GM10266 (cell line): ENCODE measurements around the gene FAM181A.

Experiments used
- DNase-seq: peaks from one replicate; pipeline ENCODE4 v3.0.0; 2012; ENCODE audit errors: extremely low spot score
- CTCF ChIP-seq: IDR thresholded peaks from 2 replicates; pipeline ENCODE4 v1.5.1; 2012; ENCODE audit warnings: mild to moderate bottlenecking, low read depth; ENCODE audit not compliant: control insufficient read depth, insufficient read depth; ENCODE audit errors: missing control alignments

FAM181A gene

DNA sequence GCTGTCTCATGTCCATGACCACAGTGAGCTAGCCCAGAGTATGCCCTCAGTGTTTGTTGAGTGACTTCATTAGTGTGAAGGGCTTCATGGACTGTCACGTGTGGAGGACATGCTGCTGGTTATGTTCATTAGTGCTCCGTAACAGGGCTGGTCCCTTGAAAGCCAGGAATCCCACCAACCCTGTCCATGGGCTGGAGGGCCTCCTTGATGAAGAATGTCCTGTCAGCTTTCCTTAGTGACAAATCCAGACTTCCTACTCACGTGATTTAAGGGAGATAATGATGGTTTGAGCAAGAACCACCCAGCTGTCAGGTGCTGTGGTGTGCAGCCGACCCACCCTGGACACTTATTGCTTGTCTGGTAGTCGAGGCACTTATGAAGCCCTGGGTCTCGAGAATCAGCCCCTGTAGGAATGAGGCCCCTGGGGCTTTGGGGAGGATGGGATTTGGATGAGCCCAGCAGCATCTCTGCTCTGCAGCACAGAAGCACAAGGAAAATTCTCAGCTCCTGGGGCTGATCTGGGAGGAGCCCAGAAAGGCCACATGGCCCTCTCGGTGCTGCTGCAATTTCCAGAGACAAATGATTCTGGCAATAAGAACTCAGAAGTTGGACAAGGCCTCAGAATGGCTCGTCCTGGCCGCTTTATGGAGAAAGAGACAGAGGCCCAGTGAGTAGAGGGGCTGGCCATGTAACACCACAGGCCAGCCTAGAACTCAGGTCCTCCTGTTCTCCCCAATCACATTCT lies 37.2 kb upstream of the FAM181A start:
- no peak for TF ChIP-seq CTCF

DNA sequence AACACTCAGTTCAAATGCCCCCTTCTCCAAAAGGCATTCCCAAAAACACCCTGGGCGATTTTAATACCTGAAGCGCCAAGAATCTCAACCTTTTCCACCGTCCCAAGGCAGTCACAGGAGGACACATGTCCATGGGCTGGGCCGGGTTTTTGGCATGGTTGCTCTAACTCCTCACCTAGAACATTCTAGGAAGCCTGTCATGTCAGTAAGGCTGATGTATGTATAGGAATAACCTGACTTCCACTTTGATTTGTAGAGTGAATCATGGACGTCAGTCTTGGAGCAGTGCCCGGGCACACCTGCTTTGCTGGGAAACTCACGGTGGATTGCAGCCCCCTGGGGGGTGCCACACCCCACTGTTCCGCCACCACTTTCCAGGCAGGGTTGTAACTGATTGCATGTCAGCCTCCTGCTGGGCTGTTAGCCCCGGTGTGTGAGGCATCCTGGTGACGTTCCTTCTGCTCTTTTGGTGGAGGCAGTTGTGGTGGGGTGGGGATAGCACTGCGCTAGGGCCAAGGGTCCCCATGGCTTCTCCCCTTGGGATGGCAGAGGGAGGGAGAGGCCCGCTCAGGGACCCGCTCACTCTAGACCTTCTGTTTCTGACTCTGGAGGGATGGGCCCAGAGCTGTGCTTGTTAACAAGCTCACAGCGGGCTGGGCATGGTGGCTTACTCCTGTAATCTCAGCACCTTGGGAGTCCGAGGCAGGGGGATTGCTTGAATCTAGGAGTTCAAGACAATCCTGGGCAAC lies 35.2 kb upstream of the FAM181A start:
- TF ChIP-seq CTCF = no peak
- no peak for DNase-seq

More for the DNA sequence above, 37.2 kb upstream of the FAM181A start:
- no peak for DNase-seq

- no peak for DNase-seq
- no peak for TF ChIP-seq CTCF
These were observed 34.7 kb upstream of the FAM181A start for GRCh38 chr14:93892505-93892839.

GRCh38 chr14:93892923-93893558 lies 34.1 kb upstream of the FAM181A start:
- DNase-seq = peak; percentile 72
- TF ChIP-seq CTCF = peak; percentile 94

DNA sequence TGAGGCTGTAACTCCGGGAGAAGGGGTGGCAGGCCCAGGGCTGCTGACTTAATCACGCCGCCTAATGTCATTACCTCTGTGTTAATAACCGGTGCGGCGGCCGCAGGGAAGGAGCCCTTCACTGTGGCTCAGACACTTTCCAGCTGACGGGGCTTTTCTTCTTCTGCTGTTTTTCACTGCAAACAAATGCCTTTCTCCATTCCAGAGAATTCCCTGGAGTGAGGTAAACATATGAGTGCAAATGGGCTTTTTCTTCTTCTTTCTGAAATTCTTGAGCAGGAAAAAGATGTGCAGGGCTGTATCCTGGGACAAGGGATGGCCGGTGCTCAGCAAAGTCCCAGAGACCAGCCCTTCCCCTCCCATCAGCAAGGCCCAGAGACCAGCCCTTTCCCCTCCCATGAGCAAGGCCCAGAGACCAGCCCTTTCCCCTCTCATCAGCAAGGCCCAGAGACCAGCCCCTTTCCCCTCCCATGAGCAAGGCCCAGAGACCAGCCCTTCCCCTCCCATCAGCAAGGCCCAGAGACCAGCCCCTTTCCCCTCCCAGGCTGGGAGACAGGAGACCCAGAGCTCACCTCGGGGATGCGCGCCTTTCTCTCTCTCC lies 33.4 kb upstream of the FAM181A start:
- no peak for TF ChIP-seq CTCF
- no peak for DNase-seq

GRCh38 chr14:93895023-93895604 lies 32.0 kb upstream of the FAM181A start:
- no peak for DNase-seq
- no peak for TF ChIP-seq CTCF
